Right lobe of liver (tissue), 6 donors: ENCODE results near the gene IBSP. TPM values are rescaled to one million over a fixed set of nuclear protein-coding genes. Genes with fewer than 3 reads are reported as not detected.
A peak's percentile ranks its signal among the peaks of the same experiment; 100 is the strongest.

ENCODE experiments used
- ATAC-seq, 4 donors: fragments of 200-7000 bp; cut with Tn5 transposase; one replicate each; pipeline ENCODE4 v1.9.1; 2020; ENCODE audit warnings: mild to moderate bottlenecking in 4 of 4, moderate library complexity in 4 of 4
- DNase-seq, 3 donors: peaks; one replicate each; pipeline ENCODE4 v3.0.0-alpha.2; 2020
- H3K27ac ChIP-seq, 3 donors: fragments of 200-600 bp; one replicate each; pipeline ENCODE4 v1.8.0; 2022
- H3K27me3 ChIP-seq, 2 donors: fragments of 200-600 bp; one replicate each; pipeline ENCODE4 v1.8.0; 2022
- H3K36me3 ChIP-seq, 4 donors: fragments of 200-600 bp; sonication (generic) in 1 of 4; one replicate each; pipeline versions ENCODE4 v1.5.1 to v1.8.0; 2017 to 2022; ENCODE audit warnings: control low read depth in 1 of 4
- H3K4me1 ChIP-seq, 4 donors: fragments of 200-600 bp; sonication (generic) in 1 of 4; one replicate each; pipeline versions ENCODE4 v1.5.1 to v1.8.0; 2017 to 2022; ENCODE audit warnings: control low read depth in 1 of 4
- H3K4me3 ChIP-seq, 3 donors: fragments of 200-600 bp; one replicate each; pipeline ENCODE4 v1.8.0; 2022
- H3K9me3 ChIP-seq, 4 donors: fragments of 200-600 bp; sonication (generic) in 1 of 4; one replicate each; pipeline versions ENCODE4 v1.5.1 to v1.8.0; 2017 to 2022; ENCODE audit warnings: control low read depth in 1 of 4
- POLR2A ChIP-seq: fragments of 450-650 bp; IDR thresholded peaks from one replicate; pipeline ENCODE4 v1.6.1; 2017; ENCODE audit warnings: antibody characterized with exemption, mild to moderate bottlenecking
- WGBS: methylation state at CpG from one replicate; pipeline ENCODE4 v1.1.6; 2018; ENCODE audit warnings: low coverage, low lambda C conversion rate; ENCODE audit not compliant: insufficient coverage; ENCODE audit errors: missing lambda C conversion rate; 5-methylcytosine and 5-hydroxymethylcytosine counted together
- intact Hi-C, 2 donors: fragments of 100-400 bp; cut with DNase I; formaldehyde crosslinking; loops; one replicate each; pipeline versions ENCODE4 v1.11.2 to v1.14.1; 2022
- total RNA-seq, 6 experiments: library from RNA; depleted of rRNA in 2 of 6; stranded (reverse); fragments of >200 nt in 2 of 6; fragmentation: NEBNext Ultra II Directional in 3 of 6; extraction: Animal tissue kit (Norgen Biotek cat#: 25700) in 3 of 6; gene quantifications; one replicate each; pipeline versions ENCODE4 v1.1.0 to v1.2.4, GENCODE V29; 2016 to 2023
- TF ChIP-seq, protein P1 (sequence below), 4 donors: fragments of 200-600 bp in 3 of 4; fragments of 450-650 bp in 1 of 4; IDR thresholded peaks; one replicate each; pipeline versions ENCODE4 v1.5.1 to v1.8.0; 2016 to 2022; ENCODE audit warnings: antibody characterized with exemption in 4 of 4, mild to moderate bottlenecking in 2 of 4
- donor health status: DM: no; HTN: yes; CAD: no.
- donor health status: DM: no; HTN: no; CAD: no.
- donor health status: DM: no; HTN: no; CAD: no.
- donor health status: DM: no; HTN: yes; CAD: no.
- donor health status: DM: no; HTN: yes; CAD: no.

Gene IBSP
- total RNA-seq, 6 experiments from 2014 or later = not detected

DNA sequence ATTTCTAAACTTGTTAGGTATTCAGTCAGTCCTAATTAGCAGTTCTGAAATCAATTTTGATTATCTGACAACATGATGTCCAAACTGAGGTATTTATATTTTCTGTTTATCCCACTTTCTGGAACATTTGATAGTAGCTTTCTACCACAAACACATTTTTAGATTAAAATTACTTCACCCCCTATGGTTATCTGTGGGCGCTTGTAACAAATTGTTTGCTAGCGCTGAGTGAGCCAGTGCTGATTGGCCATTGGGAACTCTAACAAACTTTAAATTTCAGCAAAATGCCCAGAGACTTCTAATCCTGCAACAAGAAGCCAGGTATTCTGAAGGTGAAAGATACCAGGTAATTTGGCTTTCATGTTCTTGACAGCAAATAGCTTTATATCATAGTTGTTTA lies 33.3 kb downstream of the IBSP start, which contains the start of gene MEPE:
TSS of gene MEPE (plus strand) at position 301 of the 400 bp plus-strand sequence. CDS start 1,746 bp downstream, outside the sequence.
- ATAC-seq (no peak), DNase-seq (no peak)
- Histone ChIP-seq H3K36me3 (no peaks in the 10 kb centered on the region), H3K4me3 (no peak within 1 kb of the TSS), H3K27me3 (no peaks in the 10 kb centered on the region), H3K4me1 (no peaks in the 10 kb centered on the region), H3K27ac (no peak within 1 kb of the TSS), H3K9me3 (no peaks in the 10 kb centered on the region)
- intact Hi-C loops = no loop called here
- no peak for TF ChIP-seq POLR2A
- TF ChIP-seq, protein P1, sequence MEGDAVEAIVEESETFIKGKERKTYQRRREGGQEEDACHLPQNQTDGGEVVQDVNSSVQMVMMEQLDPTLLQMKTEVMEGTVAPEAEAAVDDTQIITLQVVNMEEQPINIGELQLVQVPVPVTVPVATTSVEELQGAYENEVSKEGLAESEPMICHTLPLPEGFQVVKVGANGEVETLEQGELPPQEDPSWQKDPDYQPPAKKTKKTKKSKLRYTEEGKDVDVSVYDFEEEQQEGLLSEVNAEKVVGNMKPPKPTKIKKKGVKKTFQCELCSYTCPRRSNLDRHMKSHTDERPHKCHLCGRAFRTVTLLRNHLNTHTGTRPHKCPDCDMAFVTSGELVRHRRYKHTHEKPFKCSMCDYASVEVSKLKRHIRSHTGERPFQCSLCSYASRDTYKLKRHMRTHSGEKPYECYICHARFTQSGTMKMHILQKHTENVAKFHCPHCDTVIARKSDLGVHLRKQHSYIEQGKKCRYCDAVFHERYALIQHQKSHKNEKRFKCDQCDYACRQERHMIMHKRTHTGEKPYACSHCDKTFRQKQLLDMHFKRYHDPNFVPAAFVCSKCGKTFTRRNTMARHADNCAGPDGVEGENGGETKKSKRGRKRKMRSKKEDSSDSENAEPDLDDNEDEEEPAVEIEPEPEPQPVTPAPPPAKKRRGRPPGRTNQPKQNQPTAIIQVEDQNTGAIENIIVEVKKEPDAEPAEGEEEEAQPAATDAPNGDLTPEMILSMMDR (IDR thresholded peaks at IDR 0.05) = no peak
- WGBS = 100% methylated on average over 2 of the region's 2 CpGs

GRCh38 chr4:87834401-87834800 lies 35.0 kb downstream of the IBSP start:
- no peak for DNase-seq
- Histone ChIP-seq H3K36me3 (no peaks in the 10 kb centered on the region), H3K27ac (no peak overlapping the region), H3K4me1 (no peaks in the 10 kb centered on the region), H3K27me3 (no peaks in the 10 kb centered on the region), H3K9me3 (no peaks in the 10 kb centered on the region), H3K4me3 (no peak overlapping the region)
- TF ChIP-seq, protein P1 (IDR thresholded peaks at IDR 0.05) = no peak
- TF ChIP-seq POLR2A = no peak
- no peak for ATAC-seq
- intact Hi-C loops = no loop called here
- 65% methylated on average over 2 of the region's 2 CpGs for WGBS

DNA sequence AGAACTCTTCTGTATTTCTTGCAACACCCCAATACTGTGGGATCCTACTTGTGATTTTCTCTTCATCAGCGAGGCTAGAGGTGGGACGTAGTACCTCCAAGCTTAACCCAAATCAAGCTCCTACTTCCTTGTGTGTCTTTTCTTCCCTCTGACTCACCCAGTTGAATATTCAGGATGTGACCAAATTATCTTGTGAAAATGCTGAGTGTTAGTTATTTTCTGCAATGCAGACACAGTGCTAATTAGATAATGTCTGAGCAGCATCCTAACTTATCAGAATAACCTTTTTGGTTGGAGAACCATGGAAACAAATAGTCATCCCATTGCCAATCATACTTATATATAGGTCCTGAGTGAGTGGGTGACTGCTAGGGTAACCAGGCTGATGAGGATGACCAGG lies 35.8 kb downstream of the IBSP start:
- intact Hi-C loops = loop anchor here in 1 of 2 donors (5.0 kb wide), 1 partner anchor 153 kb away; no protein-coding TSS in a partner anchor
- 80% methylated on average over 1 of the region's 2 CpGs for WGBS
- H3K9me3 ChIP-seq = no peaks in the 10 kb centered on the region
- no peaks in the 10 kb centered on the region for H3K36me3 ChIP-seq
- H3K27ac ChIP-seq = no peak overlapping the region
- TF ChIP-seq POLR2A = no peak
- TF ChIP-seq, protein P1 (IDR thresholded peaks at IDR 0.05) = no peak
- no peak overlapping the region for H3K4me3 ChIP-seq
- no peak for DNase-seq
- ATAC-seq = peak in 1 of 4 donors; percentile 41
- no peaks in the 10 kb centered on the region for H3K4me1 ChIP-seq
- no peaks in the 10 kb centered on the region for H3K27me3 ChIP-seq

GRCh38 chr4:87835743-87836142 lies 36.4 kb downstream of the IBSP start:
- Histone ChIP-seq H3K27me3 (no peaks in the 10 kb centered on the region), H3K4me1 (no peaks in the 10 kb centered on the region), H3K27ac (no peak overlapping the region), H3K4me3 (no peak overlapping the region), H3K9me3 (no peaks in the 10 kb centered on the region), H3K36me3 (no peaks in the 10 kb centered on the region)
- ATAC-seq = no peak
- TF ChIP-seq, protein P1 (IDR thresholded peaks at IDR 0.05) = no peak
- no peak for TF ChIP-seq POLR2A
- WGBS = 67% methylated on average over 1 of the region's 2 CpGs
- intact Hi-C loops = loop anchor here in 1 of 2 donors (5.0 kb wide), 1 partner anchor 153 kb away; no protein-coding TSS in a partner anchor
- no peak for DNase-seq
